GM12873 (cell line): Measurements from ENCODE around the gene NEDD8.

Experiments
- TF ChIP-seq, protein P1 (sequence below): IDR thresholded peaks from 2 replicates; pipeline ENCODE4 v1.5.1; 2012; ENCODE audit warnings: low read depth, mild to moderate bottlenecking, moderate library complexity, low read length, control low read depth; ENCODE audit not compliant: insufficient read depth; ENCODE audit errors: missing control alignments

Gene NEDD8

DNA sequence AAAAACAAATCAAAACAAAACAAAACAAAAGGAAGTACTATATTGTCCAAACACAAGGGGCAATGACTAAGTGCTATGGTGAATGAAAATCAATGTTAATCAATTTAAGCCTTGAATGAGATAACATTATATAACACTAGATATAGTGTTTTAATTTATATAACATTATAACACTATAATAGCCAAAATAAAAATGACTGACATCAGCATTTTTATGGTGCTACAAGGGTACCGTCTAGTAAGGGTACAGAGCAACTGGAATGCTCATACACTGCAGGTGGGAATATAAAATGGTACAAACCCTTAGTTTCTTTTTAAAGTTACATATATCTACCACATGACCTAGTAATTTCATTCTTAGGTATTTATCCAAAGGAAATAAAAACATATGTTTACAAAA lies 5.7 kb downstream of the NEDD8 start:
- TF ChIP-seq, protein P1, sequence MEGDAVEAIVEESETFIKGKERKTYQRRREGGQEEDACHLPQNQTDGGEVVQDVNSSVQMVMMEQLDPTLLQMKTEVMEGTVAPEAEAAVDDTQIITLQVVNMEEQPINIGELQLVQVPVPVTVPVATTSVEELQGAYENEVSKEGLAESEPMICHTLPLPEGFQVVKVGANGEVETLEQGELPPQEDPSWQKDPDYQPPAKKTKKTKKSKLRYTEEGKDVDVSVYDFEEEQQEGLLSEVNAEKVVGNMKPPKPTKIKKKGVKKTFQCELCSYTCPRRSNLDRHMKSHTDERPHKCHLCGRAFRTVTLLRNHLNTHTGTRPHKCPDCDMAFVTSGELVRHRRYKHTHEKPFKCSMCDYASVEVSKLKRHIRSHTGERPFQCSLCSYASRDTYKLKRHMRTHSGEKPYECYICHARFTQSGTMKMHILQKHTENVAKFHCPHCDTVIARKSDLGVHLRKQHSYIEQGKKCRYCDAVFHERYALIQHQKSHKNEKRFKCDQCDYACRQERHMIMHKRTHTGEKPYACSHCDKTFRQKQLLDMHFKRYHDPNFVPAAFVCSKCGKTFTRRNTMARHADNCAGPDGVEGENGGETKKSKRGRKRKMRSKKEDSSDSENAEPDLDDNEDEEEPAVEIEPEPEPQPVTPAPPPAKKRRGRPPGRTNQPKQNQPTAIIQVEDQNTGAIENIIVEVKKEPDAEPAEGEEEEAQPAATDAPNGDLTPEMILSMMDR: no peak

DNA sequence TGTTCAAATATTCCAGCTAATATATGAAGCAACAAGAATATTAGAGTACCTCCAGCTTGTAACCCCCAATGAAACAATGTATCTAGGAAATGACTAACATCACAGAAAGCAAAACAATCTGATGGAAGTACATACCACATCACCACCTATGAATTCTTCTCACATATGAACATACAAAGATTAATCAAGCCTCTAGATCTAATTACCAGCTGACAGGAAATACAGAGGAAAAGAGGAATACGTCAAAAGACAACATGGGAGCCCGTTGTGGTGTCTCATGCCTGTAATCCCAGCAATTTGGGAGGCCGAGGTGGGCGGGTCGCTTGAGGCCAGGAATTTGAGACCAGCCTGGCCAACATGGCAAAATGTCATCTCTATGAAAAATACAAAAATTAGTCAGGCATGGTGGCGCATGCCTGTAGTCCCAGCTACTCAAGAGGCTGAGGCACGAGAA lies 7.5 kb downstream of the NEDD8 start:
- TF ChIP-seq, protein P1: no peak

DNA sequence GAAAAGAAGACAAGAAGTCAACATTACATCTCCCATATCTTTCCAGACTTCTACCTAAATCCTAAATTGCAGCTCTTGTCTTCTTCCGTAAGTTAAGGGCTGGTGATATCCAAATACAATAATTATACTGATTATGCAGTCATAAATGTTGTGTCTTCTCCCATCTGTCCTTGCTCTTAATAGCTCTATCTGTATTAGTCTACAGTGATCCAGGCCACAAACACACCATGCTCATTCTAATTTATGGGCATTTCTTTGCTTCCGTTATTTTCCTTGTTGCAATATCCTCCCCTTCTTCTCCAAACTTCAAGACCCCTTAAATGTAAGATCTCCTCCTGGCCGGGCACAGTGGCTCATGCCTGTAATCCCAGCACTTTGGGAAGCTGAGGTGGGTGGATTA lies 12.6 kb downstream of the NEDD8 start:
- TF ChIP-seq, protein P1: no peak

DNA sequence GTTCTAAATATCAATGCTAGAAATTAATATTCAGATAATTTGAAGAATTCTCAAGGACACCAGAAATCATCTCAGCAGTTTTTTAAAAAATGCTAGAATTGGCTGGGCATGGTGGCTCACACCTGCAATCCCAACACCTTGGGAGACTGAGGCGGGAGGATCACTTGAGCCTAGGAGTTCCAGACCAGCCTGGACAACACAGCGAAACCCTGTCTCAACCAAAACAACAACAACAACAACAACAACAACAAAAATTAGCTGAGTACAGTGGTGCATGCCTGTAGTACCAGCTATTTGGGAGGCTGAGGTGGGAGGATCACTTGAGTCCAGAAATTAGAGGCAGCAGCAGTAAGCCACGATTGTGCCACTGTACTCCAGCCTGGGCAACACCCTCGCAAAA lies 13.1 kb downstream of the NEDD8 start:
- TF ChIP-seq, protein P1: no peak

DNA sequence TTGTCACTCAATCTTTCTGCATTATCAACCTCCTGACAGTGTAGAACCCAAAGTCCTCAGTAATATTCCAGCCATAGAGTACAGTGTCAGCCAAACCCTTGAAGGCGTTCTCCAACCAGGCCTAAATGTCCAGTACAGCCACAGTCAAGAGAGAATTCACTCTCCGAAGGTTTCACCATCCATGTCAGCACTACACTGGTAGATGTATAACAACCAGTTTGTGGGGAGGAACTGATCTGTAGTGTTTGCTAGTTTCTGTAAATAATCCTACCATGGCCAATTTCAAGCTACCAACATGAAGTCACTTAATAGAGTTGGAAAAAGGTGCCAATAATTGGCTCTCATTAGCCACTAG lies 15.8 kb downstream of the NEDD8 start:
- TF ChIP-seq, protein P1: no peak

DNA sequence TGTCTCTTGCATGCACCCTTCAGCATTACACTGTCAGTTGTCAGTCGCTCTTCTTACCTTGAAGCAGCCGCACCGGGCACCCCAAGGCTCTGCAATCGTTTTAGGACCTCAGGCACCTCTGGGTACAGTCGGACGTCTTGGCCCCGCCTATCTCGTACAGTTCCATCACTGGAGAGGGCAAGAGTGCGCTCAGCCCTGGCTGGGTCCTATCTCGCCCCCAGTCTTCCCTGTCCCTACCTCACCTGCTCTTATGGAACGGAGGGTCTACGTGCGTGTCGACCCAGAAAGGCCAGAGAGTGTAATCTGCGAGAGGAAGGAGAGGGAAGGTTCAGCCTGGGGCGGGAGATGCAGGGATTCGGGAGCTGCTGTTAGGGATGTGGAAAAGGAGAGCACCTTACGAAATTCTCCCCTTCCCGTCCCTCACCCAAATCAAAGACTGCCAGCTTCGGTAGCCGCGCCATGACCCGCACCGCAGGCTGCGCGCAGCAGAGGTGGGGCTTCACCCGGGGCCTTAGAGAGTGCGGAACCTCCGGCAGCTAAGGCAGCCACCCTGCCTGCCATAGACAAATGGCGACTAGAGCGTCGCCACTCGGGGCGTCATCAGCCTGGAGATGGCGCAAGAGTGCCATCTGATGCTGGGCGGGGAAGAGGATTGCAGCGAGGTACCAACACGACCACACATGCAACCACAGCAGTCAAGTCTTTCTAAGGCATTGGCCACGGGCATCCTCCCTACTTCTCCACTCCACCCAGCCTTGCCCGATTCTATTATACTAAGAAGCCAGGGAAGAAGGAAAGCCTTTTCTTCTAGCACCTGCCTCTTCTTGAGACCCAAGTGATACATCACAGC lies 16.4 kb downstream of the NEDD8 start, which contains the start of gene MDP1:
Gene MDP1, minus strand, starts transcription at position 572 of the 850 bp plus-strand sequence. Its CDS starts 111 bp downstream, at position 461.
- TF ChIP-seq, protein P1: peak; percentile 87

DNA sequence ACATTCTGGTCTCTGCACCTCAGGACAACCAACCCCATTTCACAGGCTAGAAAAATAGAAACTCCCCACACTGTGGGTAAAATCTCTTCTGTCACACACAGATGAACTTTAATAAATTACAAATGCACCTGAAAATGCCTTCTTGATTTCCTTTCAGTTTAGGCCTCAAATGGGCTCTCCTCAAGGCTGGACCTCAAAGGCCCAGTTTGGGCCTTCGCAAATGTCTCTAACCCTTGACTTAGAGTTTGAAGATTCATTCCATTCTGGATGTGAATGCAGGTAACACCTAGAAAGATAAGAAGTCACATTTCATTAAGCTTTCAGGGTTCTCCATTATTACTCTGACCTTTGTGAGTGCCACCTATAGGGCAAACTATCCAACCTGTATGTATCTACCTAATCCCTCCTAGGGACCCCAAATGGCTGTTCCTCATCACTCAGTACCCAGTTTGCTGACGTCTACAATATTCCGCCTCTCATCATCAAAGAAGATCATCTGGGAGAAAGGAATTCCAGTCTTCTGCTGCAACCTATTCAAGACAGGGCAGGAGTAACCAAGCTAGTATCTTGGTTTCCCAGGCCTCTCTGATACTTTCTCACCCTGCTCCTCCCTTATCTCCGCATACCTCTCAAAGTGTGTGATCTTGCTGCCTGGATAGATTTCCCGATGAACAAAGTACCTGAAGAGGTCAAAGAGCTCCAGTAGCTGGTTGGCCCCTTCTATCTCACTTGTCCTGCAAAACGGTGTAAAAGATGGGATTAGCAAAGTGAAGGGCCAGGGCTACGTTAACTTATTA lies 18.1 kb downstream of the NEDD8 start:
- TF ChIP-seq, protein P1: no peak
